ENCODE results near the gene ANO7. TPM values are rescaled to one million over a fixed set of nuclear protein-coding genes. Genes with fewer than 3 reads are reported as not detected.

The ANO7 gene
- total RNA-seq, 1 experiment from 2014 or later = 7.7 TPM

GRCh38 chr2:241261628-241262027 lies 73.2 kb downstream of the ANO7 start:
- H3K4me3 Mint-ChIP-seq (ENCODE audit: low read depth, unreplicated experiment) = no peak overlapping the region

DNA sequence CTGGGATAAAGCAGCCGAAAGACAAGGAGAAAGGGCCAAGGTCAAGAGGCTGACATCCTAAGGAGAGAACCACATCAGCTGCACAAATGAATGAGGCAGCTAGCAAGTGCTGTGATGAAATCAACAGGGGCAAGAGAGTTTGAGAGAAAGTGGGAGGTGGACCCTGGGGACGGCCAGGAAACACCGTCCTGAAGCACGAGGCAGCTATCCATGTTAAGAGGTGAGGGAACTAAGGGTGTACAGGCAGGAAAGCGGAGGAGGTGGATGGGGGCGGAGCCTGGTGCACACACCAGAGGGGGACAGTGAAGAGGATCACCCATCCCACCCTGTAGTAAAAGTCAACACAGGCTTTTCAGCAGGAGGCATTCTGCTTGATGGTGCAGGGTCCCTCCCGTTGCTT lies 74.6 kb downstream of the ANO7 start:
- Mint-ChIP-seq H3K27me3 (ENCODE audit: unreplicated experiment) (no peaks in the 10 kb centered on the region), H3K4me3 (ENCODE audit: low read depth, unreplicated experiment) (no peak overlapping the region), H3K9me3 (ENCODE audit: low read depth, unreplicated experiment) (no peaks in the 10 kb centered on the region), H3K4me1 (ENCODE audit: low read depth, unreplicated experiment) (no peaks in the 10 kb centered on the region), H3K36me3 (ENCODE audit: insufficient read depth, unreplicated experiment) (peaks cover 78% of the 10 kb centered on the region), H3K27ac (ENCODE audit: unreplicated experiment) (no peak overlapping the region)
- BruUV-seq (replicated peaks) = no TSS peak
- DNase-seq = no peak
- TF ChIP-seq, protein P1, sequence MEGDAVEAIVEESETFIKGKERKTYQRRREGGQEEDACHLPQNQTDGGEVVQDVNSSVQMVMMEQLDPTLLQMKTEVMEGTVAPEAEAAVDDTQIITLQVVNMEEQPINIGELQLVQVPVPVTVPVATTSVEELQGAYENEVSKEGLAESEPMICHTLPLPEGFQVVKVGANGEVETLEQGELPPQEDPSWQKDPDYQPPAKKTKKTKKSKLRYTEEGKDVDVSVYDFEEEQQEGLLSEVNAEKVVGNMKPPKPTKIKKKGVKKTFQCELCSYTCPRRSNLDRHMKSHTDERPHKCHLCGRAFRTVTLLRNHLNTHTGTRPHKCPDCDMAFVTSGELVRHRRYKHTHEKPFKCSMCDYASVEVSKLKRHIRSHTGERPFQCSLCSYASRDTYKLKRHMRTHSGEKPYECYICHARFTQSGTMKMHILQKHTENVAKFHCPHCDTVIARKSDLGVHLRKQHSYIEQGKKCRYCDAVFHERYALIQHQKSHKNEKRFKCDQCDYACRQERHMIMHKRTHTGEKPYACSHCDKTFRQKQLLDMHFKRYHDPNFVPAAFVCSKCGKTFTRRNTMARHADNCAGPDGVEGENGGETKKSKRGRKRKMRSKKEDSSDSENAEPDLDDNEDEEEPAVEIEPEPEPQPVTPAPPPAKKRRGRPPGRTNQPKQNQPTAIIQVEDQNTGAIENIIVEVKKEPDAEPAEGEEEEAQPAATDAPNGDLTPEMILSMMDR (IDR thresholded peaks at IDR 0.05; ENCODE audit: unreplicated experiment) = no peak
- CTCF ChIA-PET = no interaction called here
- intact Hi-C loops (cut with micrococcal nuclease; ENCODE audit: unreplicated experiment) = no loop called here

More at GRCh38 chr2:241261628-241262027, 73.2 kb downstream of the ANO7 start:
- Mint-ChIP-seq H3K36me3 (ENCODE audit: insufficient read depth, unreplicated experiment) (peaks cover 73% of the 10 kb centered on the region), H3K27me3 (ENCODE audit: unreplicated experiment) (no peaks in the 10 kb centered on the region), H3K4me1 (ENCODE audit: low read depth, unreplicated experiment) (no peaks in the 10 kb centered on the region), H3K27ac (ENCODE audit: unreplicated experiment) (no peak overlapping the region), H3K9me3 (ENCODE audit: low read depth, unreplicated experiment) (no peaks in the 10 kb centered on the region)
- intact Hi-C loops (cut with micrococcal nuclease; ENCODE audit: unreplicated experiment) = no loop called here
- no TSS peak for BruUV-seq (replicated peaks)
- no peak for DNase-seq
- CTCF ChIA-PET = no interaction called here
- TF ChIP-seq, protein P1 (IDR thresholded peaks at IDR 0.05; ENCODE audit: unreplicated experiment) = no peak

DNA sequence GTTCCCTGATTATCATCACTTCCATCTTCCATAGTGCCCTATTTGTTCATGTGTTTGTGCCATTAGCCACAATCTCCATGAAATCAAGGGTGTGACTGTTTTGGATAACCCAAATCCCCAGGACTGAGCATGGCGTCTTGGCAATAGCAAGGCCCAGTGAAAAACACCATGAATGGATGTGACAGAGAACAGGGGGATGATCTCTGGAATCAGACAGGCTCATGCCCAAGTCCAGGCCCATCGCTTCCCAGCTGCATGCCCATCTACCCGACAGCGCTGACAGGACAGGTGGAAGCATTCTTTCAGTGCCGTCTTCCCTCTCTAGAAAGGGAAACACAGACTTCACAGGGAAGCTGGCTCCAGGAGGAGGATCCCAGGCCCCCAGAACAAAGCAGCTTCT lies 77.0 kb downstream of the ANO7 start:
- no TSS peak for BruUV-seq (replicated peaks)
- H3K27ac Mint-ChIP-seq (ENCODE audit: unreplicated experiment) = no peak overlapping the region
- peaks cover 19% of the 10 kb centered on the region for H3K4me1 Mint-ChIP-seq (ENCODE audit: low read depth, unreplicated experiment)
- CTCF ChIA-PET = no interaction called here
- no peaks in the 10 kb centered on the region for H3K9me3 Mint-ChIP-seq (ENCODE audit: low read depth, unreplicated experiment)
- no peak for DNase-seq
- H3K27me3 Mint-ChIP-seq (ENCODE audit: unreplicated experiment) = no peaks in the 10 kb centered on the region
- H3K36me3 Mint-ChIP-seq (ENCODE audit: insufficient read depth, unreplicated experiment) = peaks cover 77% of the 10 kb centered on the region
- TF ChIP-seq, protein P1 (IDR thresholded peaks at IDR 0.05; ENCODE audit: unreplicated experiment) = no peak
- intact Hi-C loops (cut with micrococcal nuclease; ENCODE audit: unreplicated experiment) = no loop called here
- H3K4me3 Mint-ChIP-seq (ENCODE audit: low read depth, unreplicated experiment) = no peak overlapping the region

- intact Hi-C loops (cut with micrococcal nuclease; ENCODE audit: unreplicated experiment) = no loop called here
- CTCF ChIA-PET = no interaction called here
Observed at GRCh38 chr2:241267249-241268067, 79.0 kb downstream of the ANO7 start.

More at GRCh38 chr2:241267249-241268067, 79.0 kb downstream of the ANO7 start:
- DNase-seq = no peak
- Mint-ChIP-seq H3K27me3 (ENCODE audit: unreplicated experiment) (no peaks in the 10 kb centered on the region), H3K4me3 (ENCODE audit: low read depth, unreplicated experiment) (no peak overlapping the region), H3K36me3 (ENCODE audit: insufficient read depth, unreplicated experiment) (peaks cover 76% of the 10 kb centered on the region), H3K4me1 (ENCODE audit: low read depth, unreplicated experiment) (peaks cover 28% of the 10 kb centered on the region), H3K9me3 (ENCODE audit: low read depth, unreplicated experiment) (no peaks in the 10 kb centered on the region), H3K27ac (ENCODE audit: unreplicated experiment) (no peak overlapping the region)
- no TSS peak for BruUV-seq (replicated peaks)
- TF ChIP-seq, protein P1 (IDR thresholded peaks at IDR 0.05; ENCODE audit: unreplicated experiment) = no peak

Data from Calu3 (cell line).